ENCODE data around the gene STARD13.
"Not testable (repeated sequence)": the region's sequence is repeated elsewhere in the genome, so short reads cannot be mapped to it uniquely, and the experiment has no call there.

Gene STARD13

GRCh38 chr13:33249894-33250293 lies 35.7 kb downstream of the STARD13 start:
- DNase-seq (ENCODE audit: low read depth), result no peak
- no peak for TF ChIP-seq CTCF (IDR thresholded peaks at IDR 0.05; ENCODE audit: insufficient read depth, low read depth, low read length, missing control alignments)
- H3K4me3 ChIP-seq (ENCODE audit: low read length), result no peak overlapping the region

- peak; percentile 54 for DNase-seq (ENCODE audit: low read depth)
- TF ChIP-seq CTCF (IDR thresholded peaks at IDR 0.05; ENCODE audit: insufficient read depth, low read depth, low read length, missing control alignments), result no peak
Measured at GRCh38 chr13:33249066-33249465, 36.5 kb downstream of the STARD13 start.

GRCh38 chr13:33245505-33246158 lies 39.9 kb downstream of the STARD13 start:
- no peak for TF ChIP-seq CTCF (IDR thresholded peaks at IDR 0.05; ENCODE audit: insufficient read depth, low read depth, low read length, missing control alignments)
- no peak for DNase-seq (ENCODE audit: low read depth)
- no peak overlapping the region for H3K4me3 ChIP-seq (ENCODE audit: low read length)

More at GRCh38 chr13:33249066-33249465, 36.5 kb downstream of the STARD13 start:
- H3K4me3 ChIP-seq (ENCODE audit: low read length), result no peak overlapping the region

- DNase-seq (ENCODE audit: low read depth), result peak; percentile 65
- no peak overlapping the region for H3K4me3 ChIP-seq (ENCODE audit: low read length)
- no peak for TF ChIP-seq CTCF (IDR thresholded peaks at IDR 0.05; ENCODE audit: insufficient read depth, low read depth, low read length, missing control alignments)
Measured at GRCh38 chr13:33244907-33245287, 40.7 kb downstream of the STARD13 start.

- H3K4me3 ChIP-seq (ENCODE audit: low read length), result no peak overlapping the region
- DNase-seq (ENCODE audit: low read depth), result no peak
- TF ChIP-seq CTCF (IDR thresholded peaks at IDR 0.05; ENCODE audit: insufficient read depth, low read depth, low read length, missing control alignments), result no peak
Measured at GRCh38 chr13:33244210-33244906, 41.2 kb downstream of the STARD13 start.

GRCh38 chr13:33242984-33243617 lies 42.5 kb downstream of the STARD13 start:
- no peak overlapping the region for H3K4me3 ChIP-seq (ENCODE audit: low read length)
- no peak for TF ChIP-seq CTCF (IDR thresholded peaks at IDR 0.05; ENCODE audit: insufficient read depth, low read depth, low read length, missing control alignments)

GRCh38 chr13:33242372-33242771 lies 43.2 kb downstream of the STARD13 start:
- H3K4me3 ChIP-seq (ENCODE audit: low read length); DNase-seq (ENCODE audit: low read depth): not testable (repeated sequence)

More at GRCh38 chr13:33242984-33243617, 42.5 kb downstream of the STARD13 start:
- no peak for DNase-seq (ENCODE audit: low read depth)
